Fibroblast of skin of right quadriceps (primary cell): ENCODE results near the gene RALA.
A peak's percentile ranks its signal among the peaks of the same experiment; 100 is the strongest.

ENCODE experiments used
- DNase-seq: peaks from one replicate; pipeline ENCODE4 v3.0.0-alpha.2; 2013

RALA gene

GRCh38 chr7:39614299-39614698 lies 9.1 kb upstream of the RALA start:
- DNase-seq, result no peak

GRCh38 chr7:39615350-39615975 lies 7.9 kb upstream of the RALA start:
- peak; percentile 18 for DNase-seq

- peak; percentile 54 for DNase-seq
Measured at GRCh38 chr7:39616138-39616537, 7.2 kb upstream of the RALA start.

DNA sequence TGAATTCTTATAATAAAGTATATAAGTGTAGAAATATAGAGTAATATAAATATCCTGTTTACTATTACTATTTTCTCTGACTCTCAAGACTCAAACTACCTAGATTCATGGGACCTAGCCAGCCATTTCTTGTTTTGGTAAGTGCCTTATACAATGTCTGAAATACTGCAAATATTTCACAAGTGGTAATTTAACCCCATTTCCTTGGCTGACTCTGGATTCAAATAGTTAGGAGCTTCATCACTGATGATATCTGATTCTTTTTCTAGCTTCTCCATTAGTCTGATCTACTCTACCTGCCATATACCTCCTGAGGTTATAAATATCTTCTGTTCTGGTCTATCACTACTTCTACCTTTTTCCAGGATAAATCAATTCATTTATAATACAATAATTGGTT lies 6.4 kb upstream of the RALA start:
- DNase-seq, result peak; percentile 70

GRCh38 chr7:39618868-39619267 lies 4.5 kb upstream of the RALA start:
- no peak for DNase-seq

- peak; percentile 48 for DNase-seq
Measured at GRCh38 chr7:39620486-39620885, 2.9 kb upstream of the RALA start.

GRCh38 chr7:39621261-39621660 lies 2.1 kb upstream of the RALA start:
- peak; percentile 97 for DNase-seq

DNA sequence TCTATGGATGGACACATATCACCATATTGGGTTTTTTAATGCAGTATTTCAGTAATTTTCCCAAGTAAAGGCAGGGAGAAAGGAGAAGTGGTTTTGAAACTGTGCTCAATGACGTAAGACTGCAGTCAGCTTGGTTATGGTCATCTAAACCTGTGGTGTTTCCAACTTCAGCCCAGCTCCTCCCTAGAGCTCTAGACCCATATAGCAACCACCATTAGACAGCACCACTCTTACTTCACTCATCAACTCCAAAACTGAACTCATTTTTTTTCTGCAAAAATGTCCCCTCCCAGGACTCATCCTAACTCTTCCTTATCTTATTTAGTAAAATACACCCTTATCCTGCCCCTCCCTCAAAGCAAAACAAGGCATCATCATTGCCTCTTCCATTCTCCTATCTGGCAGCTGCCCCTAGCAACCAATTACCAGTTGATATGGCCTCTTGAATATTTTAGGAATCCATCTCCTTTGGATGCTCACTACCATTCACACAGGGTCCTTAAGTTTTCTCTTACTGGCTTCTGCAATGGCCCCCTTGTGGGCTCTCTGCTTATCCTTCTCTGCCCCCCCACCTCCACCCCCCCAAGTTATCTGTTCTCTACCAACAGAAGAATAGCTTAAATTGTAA lies 1.5 kb upstream of the RALA start:
- DNase-seq, result peak; percentile 26

- DNase-seq, result no peak
Measured at GRCh38 chr7:39622609-39623008, 763 bp upstream of the RALA start.

DNA sequence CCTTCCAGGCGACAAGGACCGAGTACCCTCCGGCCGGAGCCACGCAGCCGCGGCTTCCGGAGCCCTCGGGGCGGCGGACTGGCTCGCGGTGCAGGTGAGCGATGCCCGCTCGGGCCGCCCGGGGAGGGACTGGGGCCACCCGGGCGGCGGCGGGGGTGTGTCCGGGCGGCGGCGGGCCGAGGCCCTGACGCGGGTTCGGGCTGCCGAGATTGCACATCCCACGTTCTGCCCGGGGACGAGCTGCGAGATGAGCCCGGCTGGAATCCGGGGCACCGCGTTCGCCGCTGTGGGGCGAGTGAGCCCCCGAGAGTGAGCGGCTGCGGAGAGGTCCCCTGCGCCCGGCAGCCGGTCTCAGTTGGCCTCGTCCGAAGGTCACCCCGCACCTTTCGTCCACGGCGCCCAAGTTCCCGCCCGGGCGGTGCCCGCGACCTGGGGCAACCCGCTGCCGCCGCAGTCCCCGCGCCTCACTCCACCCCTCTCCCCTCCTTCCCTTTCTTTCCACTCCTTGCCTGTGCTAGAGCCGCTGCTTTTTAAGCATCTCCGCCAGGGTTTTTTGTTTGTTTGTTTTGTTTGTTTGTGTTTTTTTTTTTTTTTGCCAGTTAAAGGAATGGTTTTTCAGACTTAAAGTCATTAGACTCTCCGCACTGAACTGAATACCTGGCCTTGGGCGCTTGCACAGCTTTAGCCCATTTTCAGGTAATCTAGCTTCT lies 515 bp downstream of the RALA start:
- no peak for DNase-seq

DNA sequence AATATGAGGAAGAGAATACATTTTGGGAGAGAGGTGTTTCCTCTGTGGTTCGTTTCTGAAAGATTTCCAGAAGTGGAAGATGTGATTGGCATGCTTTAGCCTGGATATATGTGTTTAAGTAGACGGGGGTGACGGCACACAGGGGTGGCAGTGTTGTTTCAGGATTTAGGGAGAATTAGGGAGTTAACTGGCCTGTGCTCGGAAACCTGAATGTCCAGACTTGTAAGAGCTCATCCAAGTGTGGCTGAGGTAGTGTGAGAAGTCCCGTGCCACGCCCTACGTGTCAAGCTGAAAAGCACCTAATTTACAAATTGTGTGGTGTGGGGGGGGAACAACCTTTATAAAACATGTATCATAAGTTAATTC lies 1.1 kb downstream of the RALA start:
- peak; percentile 28 for DNase-seq

DNA sequence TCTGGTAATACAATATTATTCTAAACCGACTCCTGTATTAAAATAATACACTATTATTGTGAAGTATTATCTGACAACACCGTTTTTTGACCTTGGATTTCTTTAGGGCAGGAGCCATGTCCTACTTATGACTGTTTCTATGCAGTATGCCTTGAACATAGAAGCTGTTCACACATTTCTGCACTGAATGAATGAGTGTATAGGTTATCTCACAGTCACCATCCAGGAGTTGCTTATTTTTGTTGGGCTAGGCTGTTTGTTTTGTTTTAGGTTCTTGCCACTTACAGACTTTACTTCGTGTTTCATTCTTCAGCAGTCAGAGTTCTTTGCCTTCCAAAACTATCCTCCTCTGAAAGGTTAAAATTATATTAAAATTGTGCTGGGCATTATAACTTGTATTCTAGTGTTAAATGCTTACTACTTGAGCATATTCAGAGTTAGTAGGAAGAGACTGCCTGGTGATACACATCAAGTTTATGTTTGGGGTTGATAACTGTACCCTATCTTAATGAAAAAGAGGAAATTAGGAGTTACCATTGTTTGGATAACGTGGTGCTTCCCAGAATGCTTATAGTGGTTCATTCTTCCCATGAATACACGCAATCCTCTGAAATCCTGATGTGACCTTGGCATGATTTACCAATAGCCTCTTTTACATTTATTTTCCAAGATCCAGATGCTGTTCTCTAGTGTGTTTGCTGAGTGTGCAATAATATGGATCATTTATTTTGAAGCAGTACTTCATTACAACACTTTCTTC lies 1.7 kb downstream of the RALA start:
- peak; percentile 61 for DNase-seq

- DNase-seq, result no peak
Measured at GRCh38 chr7:39631736-39632308, 8.4 kb downstream of the RALA start.

GRCh38 chr7:39633563-39634477 lies 10.4 kb downstream of the RALA start:
- no peak for DNase-seq

DNA sequence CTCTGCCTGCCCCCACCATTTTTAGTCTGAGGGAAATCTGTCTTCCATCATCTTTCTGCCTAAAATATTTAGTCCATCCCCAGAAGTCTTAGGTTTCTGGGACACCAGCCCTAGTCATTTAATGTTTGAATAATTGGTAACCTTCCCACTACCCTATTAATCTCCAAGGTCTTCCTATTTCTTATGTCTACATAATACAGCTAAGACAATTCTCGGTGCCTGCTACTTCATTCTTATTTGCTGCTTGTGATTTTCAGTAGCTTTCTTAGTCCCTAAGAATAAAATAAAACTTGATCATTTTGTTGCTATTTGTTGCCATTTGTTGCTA lies 11.1 kb downstream of the RALA start:
- DNase-seq, result no peak

- DNase-seq, result no peak
Measured at GRCh38 chr7:39637400-39637799, 14.0 kb downstream of the RALA start.

- DNase-seq, result no peak
Measured at GRCh38 chr7:39637963-39638485, 14.7 kb downstream of the RALA start.

DNA sequence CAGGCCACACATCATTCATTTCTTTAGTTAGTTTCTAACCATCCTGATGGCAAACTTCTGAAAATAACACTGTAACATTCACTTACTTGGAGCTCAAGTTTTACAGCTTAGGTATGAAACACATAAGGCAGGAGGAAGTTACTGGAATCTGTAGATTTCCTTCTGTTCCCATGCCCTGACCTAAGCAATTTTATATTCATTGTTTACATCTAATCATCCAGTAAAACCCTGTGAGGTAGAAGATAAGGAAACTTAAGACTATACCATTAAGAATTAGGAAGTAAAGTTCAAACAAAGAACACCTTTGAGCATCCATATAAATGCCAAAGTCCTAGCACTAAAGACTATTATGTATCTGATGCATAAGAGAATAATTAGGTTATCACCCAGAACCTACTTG lies 19.5 kb downstream of the RALA start:
- DNase-seq, result no peak

- peak; percentile 78 for DNase-seq
Measured at GRCh38 chr7:39644170-39644569, 20.8 kb downstream of the RALA start.

GRCh38 chr7:39645482-39646407 lies 22.4 kb downstream of the RALA start:
- no peak for DNase-seq

- no peak for DNase-seq
Measured at GRCh38 chr7:39647816-39648215, 24.4 kb downstream of the RALA start.
